GM19239 (cell line): ENCODE results near the gene PSMD1.

Experiments
- DNase-seq: peaks from one replicate; pipeline ENCODE4 v3.0.0; 2011; ENCODE audit warnings: low spot score; ENCODE audit not compliant: insufficient read length
- FAIRE-seq: peaks from 2 replicates; lab custom pipeline; 2011; peaks lifted over from hg19 to GRCh38; lab: Jason Lieb, UNC

The PSMD1 gene

GRCh38 chr2:231033147-231034132 is 23.2 kb upstream of the PSMD1 start:
- DNase-seq: no peak
- no peak for FAIRE-seq

- no peak for DNase-seq
- no peak for FAIRE-seq
Observed at GRCh38 chr2:231034291-231034882, 22.3 kb upstream of the PSMD1 start.

- DNase-seq (no peak), FAIRE-seq (no peak)
Observed at GRCh38 chr2:231036131-231036530, 20.5 kb upstream of the PSMD1 start.

- DNase-seq: no peak
- FAIRE-seq: no peak
Observed at GRCh38 chr2:231036578-231037106, 20.0 kb upstream of the PSMD1 start.

- no peak for DNase-seq
- FAIRE-seq: no peak
Observed at GRCh38 chr2:231037202-231037730, 19.4 kb upstream of the PSMD1 start, which contains the start of gene C2orf72. TSS of gene C2orf72 (plus strand) at chr2:231037523. CDS start at chr2:231037566, 43 bp downstream.

GRCh38 chr2:231037731-231038482 is 18.8 kb upstream of the PSMD1 start:
- no peak for FAIRE-seq
- no peak for DNase-seq

- FAIRE-seq (no peak), DNase-seq (no peak)
Observed at GRCh38 chr2:231038483-231039293, 18.0 kb upstream of the PSMD1 start.

GRCh38 chr2:231039294-231039664 is 17.4 kb upstream of the PSMD1 start:
- FAIRE-seq: no peak

GRCh38 chr2:231039821-231040364 is 16.8 kb upstream of the PSMD1 start:
- no peak for FAIRE-seq
- no peak for DNase-seq

More at GRCh38 chr2:231039294-231039664, 17.4 kb upstream of the PSMD1 start:
- DNase-seq: no peak

GRCh38 chr2:231041061-231041689 is 15.5 kb upstream of the PSMD1 start:
- DNase-seq (no peak), FAIRE-seq (no peak)

GRCh38 chr2:231043796-231044195 is 12.9 kb upstream of the PSMD1 start:
- FAIRE-seq (no peak), DNase-seq (no peak)

GRCh38 chr2:231046916-231047273 is 9.8 kb upstream of the PSMD1 start:
- no peak for DNase-seq
- FAIRE-seq: no peak

GRCh38 chr2:231047274-231047922 is 9.3 kb upstream of the PSMD1 start:
- DNase-seq (no peak), FAIRE-seq (no peak)

GRCh38 chr2:231047923-231048915 is 8.4 kb upstream of the PSMD1 start:
- DNase-seq (no peak), FAIRE-seq (no peak)

GRCh38 chr2:231049286-231050017 is 7.2 kb upstream of the PSMD1 start:
- no peak for DNase-seq
- FAIRE-seq: no peak
